GM23338 (cell line): ENCODE data around the gene DLL4. TPM values are rescaled to one million over a fixed set of nuclear protein-coding genes. Genes with fewer than 3 reads are reported as not detected.

Experiments
- ATAC-seq: fragments of 200-7000 bp; cut with Tn5 transposase; 3 replicates; pipeline ENCODE4 v1.9.1; 2020
- DNase-seq: peaks from one replicate; pipeline ENCODE4 v3.0.0-alpha.2; 2015; ENCODE audit warnings: low spot score
- H2AFZ ChIP-seq: fragments of 200-600 bp; sonication (generic); 2 replicates; pipeline ENCODE4 v1.8.0; 2016; ENCODE audit warnings: antibody characterized with exemption, mild to moderate bottlenecking, moderate library complexity
- H3F3A ChIP-seq: fragments of 200-600 bp; sonication (generic); replicated peaks from 2 replicates; pipeline ENCODE4 v1.8.0; 2017; ENCODE audit warnings: antibody characterized with exemption, mixed run types, low read depth
- H3K27ac ChIP-seq: fragments of 200-600 bp; sonication (generic); 2 replicates; pipeline ENCODE4 v1.6.1; 2016; ENCODE audit warnings: low read depth
- H3K27me3 ChIP-seq: fragments of 200-600 bp; sonication (generic); 2 replicates; pipeline ENCODE4 v1.8.0; 2016; ENCODE audit warnings: mild to moderate bottlenecking, mixed run types, moderate library complexity; ENCODE audit not compliant: insufficient read depth
- H3K36me3 ChIP-seq: fragments of 200-600 bp; sonication (generic); 2 replicates; pipeline ENCODE4 v1.8.0; 2016; ENCODE audit warnings: mild to moderate bottlenecking; ENCODE audit not compliant: insufficient read depth
- H3K4me1 ChIP-seq: fragments of 200-600 bp; sonication (generic); 2 replicates; pipeline ENCODE4 v1.8.0; 2016; ENCODE audit warnings: mild to moderate bottlenecking, moderate library complexity; ENCODE audit not compliant: insufficient read depth
- H3K4me2 ChIP-seq: fragments of 200-600 bp; sonication (generic); 2 replicates; pipeline ENCODE4 v1.7.1; 2017; ENCODE audit warnings: mixed run types
- H3K4me3 ChIP-seq: fragments of 200-600 bp; sonication (generic); 2 replicates; pipeline ENCODE4 v1.6.1; 2016; ENCODE audit warnings: mixed run types
- H3K79me2 ChIP-seq: fragments of 200-600 bp; sonication (generic); replicated peaks from 2 replicates; pipeline ENCODE4 v1.8.0; 2017; ENCODE audit warnings: mild to moderate bottlenecking; ENCODE audit not compliant: insufficient read depth
- H3K9me2 ChIP-seq: fragments of 200-600 bp; sonication (generic); 2 replicates; pipeline ENCODE4 v1.8.0; 2017; ENCODE audit not compliant: insufficient read depth
- H4K20me1 ChIP-seq: fragments of 200-600 bp; sonication (generic); replicated peaks from 2 replicates; pipeline ENCODE4 v1.8.0; 2017; ENCODE audit warnings: mild to moderate bottlenecking; ENCODE audit not compliant: insufficient read depth
- H3K27ac Mint-ChIP-seq: 2 replicates; pipeline ENCODE4 v1.8.0; 2020; ENCODE audit warnings: inconsistent platforms, mild to moderate bottlenecking, moderate library complexity, mixed read lengths
- H3K27me3 Mint-ChIP-seq: 3 replicates; pipeline ENCODE4 v1.8.0; 2022; ENCODE audit warnings: low read depth, mild to moderate bottlenecking, moderate library complexity, mixed read lengths, inconsistent platforms; ENCODE audit not compliant: insufficient read depth, poor library complexity
- H3K36me3 Mint-ChIP-seq: 3 replicates; pipeline ENCODE4 v1.8.0; 2021; ENCODE audit warnings: low read depth, mild to moderate bottlenecking, inconsistent platforms, moderate library complexity, mixed read lengths
- H3K4me1 Mint-ChIP-seq: 3 replicates; pipeline ENCODE4 v1.8.0; 2020; ENCODE audit warnings: mild to moderate bottlenecking, inconsistent platforms, mixed read lengths
- H3K4me3 Mint-ChIP-seq: 3 replicates; pipeline ENCODE4 v1.8.0; 2021; ENCODE audit warnings: moderate library complexity, mild to moderate bottlenecking, inconsistent platforms, mixed read lengths
- H3K9me3 Mint-ChIP-seq: 3 replicates; pipeline ENCODE4 v1.8.0; 2020; ENCODE audit warnings: moderate library complexity, mild to moderate bottlenecking, inconsistent platforms, mixed read lengths
- CREB1 ChIP-seq: fragments of 250-450 bp; sonication (Bioruptor Pico); IDR thresholded peaks from 2 replicates; pipeline ENCODE4 v1.5.0; 2020; ENCODE audit warnings: low read depth, mild to moderate bottlenecking, moderate library complexity
- ETS1 ChIP-seq: IDR thresholded peaks from 2 replicates; pipeline ENCODE4 v1.6.1; 2016; ENCODE audit warnings: antibody characterized with exemption
- JUNB ChIP-seq: IDR thresholded peaks from one replicate; pipeline ENCODE4 v1.6.1; 2016; ENCODE audit warnings: antibody characterized with exemption; ENCODE audit not compliant: unreplicated experiment
- NANOG ChIP-seq: IDR thresholded peaks from 2 replicates; pipeline ENCODE4 v1.6.1; 2016; ENCODE audit warnings: antibody characterized with exemption, borderline replicate concordance
- STAT1 ChIP-seq: IDR thresholded peaks from one replicate; pipeline ENCODE4 v1.6.1; 2016; ENCODE audit warnings: antibody characterized with exemption; ENCODE audit not compliant: unreplicated experiment
- ZNF331 ChIP-seq: fragments of 250-450 bp; sonication (Bioruptor Pico); IDR thresholded peaks from 2 replicates; pipeline ENCODE4 v1.5.0; 2020; ENCODE audit warnings: low read depth, mild to moderate bottlenecking, moderate library complexity
- polyA plus RNA-seq: library from polyadenylated mRNA; unstranded; fragments of >200 nt; fragmentation: Nextera tagmentation; extraction: Ambion mirVana; gene quantifications from 2 replicates; pipeline ENCODE4 v1.2.1, GENCODE V29; 2016
- total RNA-seq: library from RNA; depleted of rRNA; stranded (reverse); fragments of >200 nt; shearing (Covaris generic); gene quantifications from 2 replicates; pipeline ENCODE4 v1.2.3, GENCODE V29; 2014
- TF ChIP-seq, protein P1 (sequence below): IDR thresholded peaks from one replicate; pipeline ENCODE4 v1.6.1; 2018; ENCODE audit warnings: antibody characterized with exemption; ENCODE audit not compliant: unreplicated experiment

DLL4 gene
- total and polyA plus RNA-seq, 2 experiments from 2014 or later = 0.31 to 0.99 TPM

DNA sequence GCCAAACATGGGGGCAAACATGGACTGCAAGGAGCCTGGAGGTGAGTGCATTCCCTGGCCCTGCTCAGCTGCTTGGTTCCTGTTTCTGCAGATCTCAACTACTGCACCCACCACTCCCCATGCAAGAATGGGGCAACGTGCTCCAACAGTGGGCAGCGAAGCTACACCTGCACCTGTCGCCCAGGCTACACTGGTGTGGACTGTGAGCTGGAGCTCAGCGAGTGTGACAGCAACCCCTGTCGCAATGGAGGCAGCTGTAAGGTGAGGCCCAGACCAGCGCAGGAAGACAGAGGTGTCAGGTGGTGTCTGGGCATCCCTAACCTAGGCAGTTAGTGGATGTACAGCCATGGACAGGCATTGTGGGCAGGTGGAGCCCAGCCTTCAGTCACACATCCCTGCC is 5.3 kb downstream of the DLL4 start:
- H3K36me3 ChIP-seq = no peaks in the 10 kb centered on the region
- H3K27me3 Mint-ChIP-seq = peaks cover 55% of the 10 kb centered on the region
- no peak overlapping the region for H3K27ac ChIP-seq
- peaks cover 10% of the 10 kb centered on the region; the same call in 1 of the 2 replicates for H3F3A ChIP-seq
- H3K4me3 ChIP-seq = no peak overlapping the region
- peaks cover 43% of the 10 kb centered on the region for H3K27me3 ChIP-seq
- TF ChIP-seq ZNF331 = no peak
- TF ChIP-seq STAT1 = no peak
- TF ChIP-seq, protein P1, sequence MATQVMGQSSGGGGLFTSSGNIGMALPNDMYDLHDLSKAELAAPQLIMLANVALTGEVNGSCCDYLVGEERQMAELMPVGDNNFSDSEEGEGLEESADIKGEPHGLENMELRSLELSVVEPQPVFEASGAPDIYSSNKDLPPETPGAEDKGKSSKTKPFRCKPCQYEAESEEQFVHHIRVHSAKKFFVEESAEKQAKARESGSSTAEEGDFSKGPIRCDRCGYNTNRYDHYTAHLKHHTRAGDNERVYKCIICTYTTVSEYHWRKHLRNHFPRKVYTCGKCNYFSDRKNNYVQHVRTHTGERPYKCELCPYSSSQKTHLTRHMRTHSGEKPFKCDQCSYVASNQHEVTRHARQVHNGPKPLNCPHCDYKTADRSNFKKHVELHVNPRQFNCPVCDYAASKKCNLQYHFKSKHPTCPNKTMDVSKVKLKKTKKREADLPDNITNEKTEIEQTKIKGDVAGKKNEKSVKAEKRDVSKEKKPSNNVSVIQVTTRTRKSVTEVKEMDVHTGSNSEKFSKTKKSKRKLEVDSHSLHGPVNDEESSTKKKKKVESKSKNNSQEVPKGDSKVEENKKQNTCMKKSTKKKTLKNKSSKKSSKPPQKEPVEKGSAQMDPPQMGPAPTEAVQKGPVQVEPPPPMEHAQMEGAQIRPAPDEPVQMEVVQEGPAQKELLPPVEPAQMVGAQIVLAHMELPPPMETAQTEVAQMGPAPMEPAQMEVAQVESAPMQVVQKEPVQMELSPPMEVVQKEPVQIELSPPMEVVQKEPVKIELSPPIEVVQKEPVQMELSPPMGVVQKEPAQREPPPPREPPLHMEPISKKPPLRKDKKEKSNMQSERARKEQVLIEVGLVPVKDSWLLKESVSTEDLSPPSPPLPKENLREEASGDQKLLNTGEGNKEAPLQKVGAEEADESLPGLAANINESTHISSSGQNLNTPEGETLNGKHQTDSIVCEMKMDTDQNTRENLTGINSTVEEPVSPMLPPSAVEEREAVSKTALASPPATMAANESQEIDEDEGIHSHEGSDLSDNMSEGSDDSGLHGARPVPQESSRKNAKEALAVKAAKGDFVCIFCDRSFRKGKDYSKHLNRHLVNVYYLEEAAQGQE = no peak
- no peak for TF ChIP-seq NANOG
- no peak for TF ChIP-seq ETS1
- no peak for TF ChIP-seq JUNB
- no peak for TF ChIP-seq CREB1 (CRISPR knock-in tag)
- no peak overlapping the region for H3K4me2 ChIP-seq
- no peak for ATAC-seq
- H3K4me1 Mint-ChIP-seq = peaks cover 40% of the 10 kb centered on the region
- H3K4me3 Mint-ChIP-seq = no peak overlapping the region
- H4K20me1 ChIP-seq = 0 out of 2 replicates have a peak, but pooled peaks cover 10% of the 10 kb centered on the region
- no peak overlapping the region for H3K27ac Mint-ChIP-seq
- H2AFZ ChIP-seq = no peak overlapping the region
- peaks cover 11% of the 10 kb centered on the region for H3K4me1 ChIP-seq
- no peaks in the 10 kb centered on the region; the same call in 2 of the 3 replicates for H3K9me3 Mint-ChIP-seq
- H3K79me2 ChIP-seq = no peaks in the 10 kb centered on the region
- H3K9me2 ChIP-seq = no peaks in the 10 kb centered on the region
- H3K36me3 Mint-ChIP-seq = no peaks in the 10 kb centered on the region; the same call in 2 of the 3 replicates
- no peak for DNase-seq

GRCh38 chr15:40936234-40936708 is 7.1 kb downstream of the DLL4 start:
- no peak for ATAC-seq
- H3K9me2 ChIP-seq = no peaks in the 10 kb centered on the region
- peaks cover 41% of the 10 kb centered on the region for H3K27me3 ChIP-seq
- no peaks in the 10 kb centered on the region for H3K79me2 ChIP-seq
- Mint-ChIP-seq H3K4me3 (no peak overlapping the region), H3K36me3 (no peaks in the 10 kb centered on the region; the same call in 2 of the 3 replicates), H3K4me1 (peaks cover 40% of the 10 kb centered on the region), H3K27ac (no peak overlapping the region), H3K9me3 (no peaks in the 10 kb centered on the region), H3K27me3 (peaks cover 51% of the 10 kb centered on the region)
- H3F3A ChIP-seq = peaks cover 14% of the 10 kb centered on the region; the same call in 1 of the 2 replicates
- H3K27ac ChIP-seq = no peak overlapping the region
- DNase-seq = no peak
- H3K4me1 ChIP-seq = peaks cover 12% of the 10 kb centered on the region; the same call in 1 of the 2 replicates
- H3K4me3 ChIP-seq = no peak overlapping the region
- H4K20me1 ChIP-seq = 0 out of 2 replicates have a peak, but pooled peaks cover 6% of the 10 kb centered on the region
- no peak overlapping the region for H2AFZ ChIP-seq
- no peak overlapping the region for H3K4me2 ChIP-seq
- no peaks in the 10 kb centered on the region for H3K36me3 ChIP-seq
- TF ChIP-seq JUNB (no peak), CREB1 (CRISPR knock-in tag) (no peak), ZNF331 (no peak), NANOG (no peak)
- TF ChIP-seq, protein P1 = no peak
